CD4-positive, CD25-positive, alpha-beta regulatory T cell (primary cell): Measurements from ENCODE around the gene RTKN2. TPM values are rescaled to one million over a fixed set of nuclear protein-coding genes. Genes with fewer than 3 reads are reported as not detected.

Experiments used
- ATAC-seq, 2 donors: fragments of 150-1000 bp; cut with Tn5 transposase; one replicate each; pipeline ENCODE4 v1.10.0; 2021; ENCODE audit warnings: low read depth in 2 of 2, moderate number of reproducible peaks in 2 of 2, moderate library complexity in 1 of 2
- DNase-seq, 3 donors: peaks; one replicate each; pipeline versions ENCODE4 v3.0.0 to v3.0.0-alpha.2; 2012 to 2022; ENCODE audit warnings: mixed read lengths in 1 of 3
- H3K27ac ChIP-seq: one replicate; pipeline ENCODE4 v1.7.0; 2013; ENCODE audit warnings: mild to moderate bottlenecking, low read length; ENCODE audit not compliant: insufficient read depth, poor library complexity, severe bottlenecking
- H3K27me3 ChIP-seq: one replicate; pipeline ENCODE4 v1.7.0; 2013; ENCODE audit warnings: low read length; ENCODE audit not compliant: control insufficient read depth, insufficient read depth
- H3K36me3 ChIP-seq: one replicate; pipeline ENCODE4 v1.7.0; 2013; ENCODE audit warnings: mild to moderate bottlenecking, low read length, moderate library complexity; ENCODE audit not compliant: control insufficient read depth, insufficient read depth
- H3K4me1 ChIP-seq: 2 replicates; pipeline ENCODE4 v1.7.0; 2013; ENCODE audit warnings: mild to moderate bottlenecking, low read length; ENCODE audit not compliant: insufficient read depth, control insufficient read depth, poor library complexity, severe bottlenecking
- H3K4me3 ChIP-seq: one replicate; pipeline ENCODE4 v1.7.0; 2013; ENCODE audit warnings: low read depth, mild to moderate bottlenecking, low read length, moderate library complexity
- H3K9me3 ChIP-seq, 2 experiments: 1 replicate in 1 of 2; 2 replicates in 1 of 2; pipeline ENCODE4 v1.7.0; 2013; ENCODE audit warnings: low read length in 2 of 2, mild to moderate bottlenecking in 1 of 2, moderate library complexity in 1 of 2; ENCODE audit not compliant: control insufficient read depth in 2 of 2
- H3K27ac Mint-ChIP-seq, 3 donors: one replicate each; pipeline ENCODE4 v1.8.0; 2020 to 2022; ENCODE audit warnings: mild to moderate bottlenecking in 3 of 3, mixed read lengths in 3 of 3, moderate library complexity in 2 of 3
- H3K27me3 Mint-ChIP-seq: one replicate; pipeline ENCODE4 v1.8.0; 2022; ENCODE audit warnings: mild to moderate bottlenecking, mixed read lengths
- H3K36me3 Mint-ChIP-seq: one replicate; pipeline ENCODE4 v1.8.0; 2020; ENCODE audit warnings: mixed read lengths
- H3K4me1 Mint-ChIP-seq, 4 donors: one replicate each; pipeline ENCODE4 v1.8.0; 2020 to 2022; ENCODE audit warnings: mixed read lengths in 4 of 4, mild to moderate bottlenecking in 1 of 4
- H3K4me3 Mint-ChIP-seq, 4 donors: one replicate each; pipeline ENCODE4 v1.8.0; 2020 to 2022; ENCODE audit warnings: mild to moderate bottlenecking in 4 of 4, mixed read lengths in 4 of 4, moderate library complexity in 3 of 4
- H3K9me3 Mint-ChIP-seq, 7 donors: one replicate each; pipeline ENCODE4 v1.8.0; 2020 to 2022; ENCODE audit warnings: mixed read lengths in 7 of 7, mild to moderate bottlenecking in 3 of 7, moderate library complexity in 2 of 7
- polyA plus RNA-seq, 4 donors: library from polyadenylated mRNA; unstranded; fragments of 300-500 nt; fragmentation: Illumina TruSeq; gene quantifications; one replicate each; pipeline ENCODE4 v1.2.3, GENCODE V29; 2021
- total RNA-seq: library from RNA; stranded (reverse); gene quantifications from one replicate; pipeline ENCODE4 v1.2.3, GENCODE V29; 2022

Gene RTKN2
- total and polyA plus RNA-seq, 5 donors from 2014 or later, result 38.0 to 99.5 (median 61.8) TPM

GRCh38 chr10:62175251-62175650 lies 93.4 kb downstream of the RTKN2 start:
- Mint-ChIP-seq H3K4me1 (peaks cover 38 to 71% (median 59%) of the 10 kb centered on the region in 4 donors), H3K27ac (peak overlapping the region; percentile 26 to 50 (median 39)), H3K9me3 (peaks cover 0 to 28% (median 8%) of the 10 kb centered on the region in 7 donors), H3K4me3 (peak overlapping the region in 3 of 4 donors; percentile 29 to 66 (median 54)), H3K27me3 (no peaks in the 10 kb centered on the region), H3K36me3 (peaks cover 17% of the 10 kb centered on the region)
- DNase-seq (peak in 1 of 3 donors; percentile 78), ATAC-seq (no peak)
- peak overlapping the region; percentile 52 for H3K4me3 ChIP-seq
- peaks cover 31% of the 10 kb centered on the region for H3K4me1 ChIP-seq
- H3K9me3 ChIP-seq, result peaks cover 10 to 12% of the 10 kb centered on the region in 2 experiments
- H3K27ac ChIP-seq, result peak overlapping the region; percentile 45
- no peaks in the 10 kb centered on the region for H3K36me3 ChIP-seq
- no peaks in the 10 kb centered on the region for H3K27me3 ChIP-seq

GRCh38 chr10:62172465-62172864 lies 96.2 kb downstream of the RTKN2 start:
- peaks cover 11% of the 10 kb centered on the region for H3K36me3 Mint-ChIP-seq
- peaks cover 24 to 50% (median 44%) of the 10 kb centered on the region in 4 donors for H3K4me1 Mint-ChIP-seq
- Histone ChIP-seq H3K4me1 (peaks cover 24% of the 10 kb centered on the region), H3K27me3 (no peaks in the 10 kb centered on the region), H3K27ac (no peak overlapping the region), H3K36me3 (no peaks in the 10 kb centered on the region), H3K4me3 (no peak overlapping the region), H3K9me3 (peaks cover 10 to 12% of the 10 kb centered on the region in 2 experiments)
- no peak overlapping the region for H3K4me3 Mint-ChIP-seq
- H3K27me3 Mint-ChIP-seq, result no peaks in the 10 kb centered on the region
- DNase-seq (no peak), ATAC-seq (no peak)
- H3K27ac Mint-ChIP-seq, result no peak overlapping the region
- H3K9me3 Mint-ChIP-seq, result peaks cover 0 to 22% (median 4%) of the 10 kb centered on the region in 7 donors

GRCh38 chr10:62171791-62172190 lies 96.9 kb downstream of the RTKN2 start:
- H3K27ac Mint-ChIP-seq, result no peak overlapping the region
- Histone ChIP-seq H3K9me3 (peaks cover 10 to 12% of the 10 kb centered on the region in 2 experiments), H3K36me3 (no peaks in the 10 kb centered on the region), H3K4me3 (no peak overlapping the region), H3K27me3 (no peaks in the 10 kb centered on the region), H3K27ac (no peak overlapping the region), H3K4me1 (peaks cover 19% of the 10 kb centered on the region)
- no peak overlapping the region for H3K4me3 Mint-ChIP-seq
- ATAC-seq, result no peak
- peaks cover 21 to 47% (median 42%) of the 10 kb centered on the region in 4 donors for H3K4me1 Mint-ChIP-seq
- H3K27me3 Mint-ChIP-seq, result no peaks in the 10 kb centered on the region
- DNase-seq, result no peak
- H3K36me3 Mint-ChIP-seq, result peaks cover 11% of the 10 kb centered on the region
- H3K9me3 Mint-ChIP-seq, result peaks cover 0 to 22% (median 4%) of the 10 kb centered on the region in 7 donors

GRCh38 chr10:62170732-62171131 lies 97.9 kb downstream of the RTKN2 start:
- no peak for ATAC-seq
- Histone ChIP-seq H3K36me3 (no peaks in the 10 kb centered on the region), H3K4me3 (no peak overlapping the region), H3K9me3 (peaks cover 10 to 12% of the 10 kb centered on the region in 2 experiments), H3K4me1 (peaks cover 14% of the 10 kb centered on the region), H3K27me3 (no peaks in the 10 kb centered on the region), H3K27ac (no peak overlapping the region)
- no peak for DNase-seq
- no peak overlapping the region for H3K4me3 Mint-ChIP-seq
- H3K36me3 Mint-ChIP-seq, result peaks cover 11% of the 10 kb centered on the region
- no peak overlapping the region for H3K27ac Mint-ChIP-seq
- H3K9me3 Mint-ChIP-seq, result peaks cover 0 to 18% (median 4%) of the 10 kb centered on the region in 7 donors
- no peaks in the 10 kb centered on the region for H3K27me3 Mint-ChIP-seq
- H3K4me1 Mint-ChIP-seq, result peaks cover 17 to 42% (median 34%) of the 10 kb centered on the region in 4 donors

- no peaks in the 10 kb centered on the region for H3K36me3 Mint-ChIP-seq
- Histone ChIP-seq H3K27ac (no peak overlapping the region), H3K27me3 (no peaks in the 10 kb centered on the region), H3K36me3 (no peaks in the 10 kb centered on the region), H3K4me3 (no peak overlapping the region), H3K9me3 (no peaks in the 10 kb centered on the region), H3K4me1 (no peaks in the 10 kb centered on the region)
- ATAC-seq (no peak), DNase-seq (no peak)
- no peaks in the 10 kb centered on the region for H3K27me3 Mint-ChIP-seq
- no peak overlapping the region for H3K4me3 Mint-ChIP-seq
- peaks cover 0 to 3% (median 0%) of the 10 kb centered on the region in 7 donors for H3K9me3 Mint-ChIP-seq
- no peak overlapping the region for H3K27ac Mint-ChIP-seq
- H3K4me1 Mint-ChIP-seq, result peaks cover 5 to 23% (median 11%) of the 10 kb centered on the region in 4 donors
These were observed 102.1 kb downstream of the RTKN2 start for GRCh38 chr10:62166331-62167131.

GRCh38 chr10:62165803-62166202 lies 102.8 kb downstream of the RTKN2 start:
- ATAC-seq, result no peak
- Mint-ChIP-seq H3K4me3 (no peak overlapping the region), H3K4me1 (peaks cover 7 to 27% (median 13%) of the 10 kb centered on the region in 4 donors), H3K9me3 (peaks cover 0 to 3% (median 0%) of the 10 kb centered on the region in 7 donors), H3K36me3 (no peaks in the 10 kb centered on the region), H3K27me3 (no peaks in the 10 kb centered on the region), H3K27ac (no peak overlapping the region)
- no peaks in the 10 kb centered on the region for H3K4me1 ChIP-seq
- DNase-seq, result no peak
- no peak overlapping the region for H3K27ac ChIP-seq
- H3K36me3 ChIP-seq, result no peaks in the 10 kb centered on the region
- no peaks in the 10 kb centered on the region for H3K27me3 ChIP-seq
- H3K4me3 ChIP-seq, result no peak overlapping the region
- H3K9me3 ChIP-seq, result no peaks in the 10 kb centered on the region

GRCh38 chr10:62163024-62163423 lies 105.6 kb downstream of the RTKN2 start:
- Mint-ChIP-seq H3K4me1 (peaks cover 19 to 42% (median 23%) of the 10 kb centered on the region in 4 donors), H3K27ac (no peak overlapping the region)
- no peak for ATAC-seq

More at GRCh38 chr10:62163024-62163423, 105.6 kb downstream of the RTKN2 start:
- H3K36me3 ChIP-seq, result no peaks in the 10 kb centered on the region
- no peak overlapping the region for H3K27ac ChIP-seq
- no peaks in the 10 kb centered on the region for H3K9me3 ChIP-seq
- no peak overlapping the region for H3K4me3 ChIP-seq
- no peaks in the 10 kb centered on the region for H3K27me3 ChIP-seq
- H3K27me3 Mint-ChIP-seq, result no peaks in the 10 kb centered on the region
- DNase-seq, result no peak
- H3K36me3 Mint-ChIP-seq, result peaks cover 9% of the 10 kb centered on the region
- no peak overlapping the region for H3K4me3 Mint-ChIP-seq
- no peaks in the 10 kb centered on the region for H3K4me1 ChIP-seq
- peaks cover 0 to 3% (median 0%) of the 10 kb centered on the region in 7 donors for H3K9me3 Mint-ChIP-seq
